Stromal cell of bone marrow (primary cell): ENCODE results near the gene STON2.

Experiments used
- DNase-seq: peaks from one replicate; pipeline ENCODE4 v3.0.0-alpha.2; 2012; ENCODE audit warnings: low read depth

The STON2 gene

DNA sequence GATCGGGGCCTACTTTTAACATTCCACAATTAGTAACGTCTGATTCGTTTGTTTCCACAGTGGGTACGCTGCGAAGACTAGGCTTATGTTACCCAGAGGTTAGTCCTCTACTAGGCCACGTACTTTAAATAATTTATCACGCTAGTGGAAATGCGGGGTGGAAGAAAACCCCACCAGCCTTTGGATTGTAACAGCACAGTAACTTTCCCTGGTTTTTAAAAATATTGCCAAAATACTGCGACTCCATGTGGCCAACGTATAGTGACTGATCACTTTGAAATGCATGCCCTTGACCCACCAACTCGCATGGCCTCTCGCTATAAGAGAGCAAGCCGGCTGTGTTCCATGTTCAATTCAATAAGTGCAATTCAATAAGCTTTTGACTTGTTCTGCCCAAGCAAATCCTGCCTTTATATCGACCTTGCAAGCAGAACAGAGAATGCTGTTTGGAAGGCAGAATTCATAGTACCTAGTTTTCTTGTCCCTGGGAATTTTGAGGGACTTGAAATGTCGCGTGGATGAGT lies 178.5 kb downstream of the STON2 start:
- DNase-seq: no peak

DNA sequence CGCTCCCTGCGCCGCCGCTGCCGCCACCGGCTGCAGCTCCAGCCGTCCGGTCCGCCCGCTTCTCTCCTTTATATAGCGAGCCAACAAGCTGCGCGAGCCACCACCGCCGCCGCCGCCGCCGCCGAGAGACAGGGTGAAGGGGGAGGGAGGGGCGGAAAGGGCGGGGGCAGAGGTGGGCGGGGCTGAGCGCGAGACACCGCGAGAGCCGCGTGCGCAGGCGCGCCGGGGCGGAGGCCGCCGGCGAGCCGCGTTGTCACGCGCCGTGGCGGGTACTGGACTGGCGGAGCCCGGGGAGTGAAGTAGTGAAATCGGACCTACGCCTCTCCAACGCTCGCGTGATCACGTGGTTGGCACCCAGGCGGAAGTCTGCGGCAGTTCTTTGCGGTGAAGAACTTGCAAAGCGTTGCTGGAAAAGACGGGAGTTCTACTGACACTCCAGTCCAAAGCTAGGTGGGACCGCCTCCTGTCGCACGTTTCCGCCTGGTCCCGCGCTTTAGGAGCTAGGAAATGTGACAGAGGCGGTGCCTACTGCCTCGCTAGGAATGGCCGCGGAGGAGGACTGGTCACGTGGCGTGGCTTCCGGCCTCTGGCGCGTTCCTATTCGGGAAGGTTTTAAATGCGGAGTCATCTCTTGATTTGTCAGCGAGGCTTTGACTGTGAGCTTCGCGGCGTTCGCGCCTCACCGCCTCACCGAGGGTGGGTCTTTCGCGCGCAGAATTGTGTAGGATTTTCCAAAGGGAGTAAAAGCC lies 179.1 kb downstream of the STON2 start, which contains the start of gene GTF2A1:
GTF2A1 (minus strand) TSS at position 130 of the 749 bp plus-strand sequence. CDS start 441 bp downstream, outside the sequence.
- DNase-seq: peak; percentile 90

DNA sequence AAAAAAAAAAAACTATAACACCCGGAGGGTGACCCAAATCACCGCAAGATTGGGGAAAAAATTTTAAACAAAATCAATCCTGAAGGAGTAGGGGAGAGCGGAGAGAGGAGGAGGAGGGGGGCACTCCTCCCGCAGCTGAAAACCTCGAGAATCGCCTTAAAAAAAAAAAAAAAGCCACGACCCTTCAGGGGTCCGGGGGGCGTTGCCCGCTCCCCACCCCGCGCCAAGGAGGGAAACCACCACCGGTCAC lies 179.6 kb downstream of the STON2 start:
- no peak for DNase-seq

GRCh38 chr14:81219759-81220579 lies 180.2 kb downstream of the STON2 start:
- DNase-seq: peak; percentile 20

- peak; percentile 98 for DNase-seq
These were observed 180.8 kb downstream of the STON2 start for GRCh38 chr14:81219210-81219758.

DNA sequence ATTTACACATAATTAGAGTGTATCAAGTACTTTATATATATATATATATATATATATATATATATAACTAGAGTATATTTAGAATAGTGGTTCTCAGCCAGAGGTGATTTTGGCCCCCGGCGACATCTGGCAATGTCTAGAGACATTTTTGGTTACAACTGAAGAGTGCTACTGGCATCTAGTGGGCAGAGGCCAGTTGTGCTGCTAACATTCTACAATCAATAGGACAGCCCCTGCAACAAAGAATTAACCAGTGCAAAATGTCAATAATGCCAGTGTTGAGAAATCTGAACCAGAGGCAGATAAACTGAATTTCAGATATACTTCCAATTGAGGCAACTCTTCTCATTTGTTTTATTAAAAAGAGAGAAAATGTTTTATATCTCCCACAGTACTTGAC lies 188.3 kb downstream of the STON2 start:
- peak; percentile 19 for DNase-seq
